ENCODE data around the gene PIK3CG.
"Not testable (repeated sequence)": the region's sequence is repeated elsewhere in the genome, so short reads cannot be mapped to it uniquely, and the experiment has no call there.

The PIK3CG gene

GRCh38 chr7:106887421-106887820 lies 22.3 kb downstream of the PIK3CG start:
- no peak for DNase-seq (ENCODE audit: low read depth, low spot score)

- no peak for DNase-seq (ENCODE audit: low read depth, low spot score)
These were observed 23.1 kb downstream of the PIK3CG start for GRCh38 chr7:106888204-106888603.

GRCh38 chr7:106890952-106891351 lies 25.9 kb downstream of the PIK3CG start:
- no peak for DNase-seq (ENCODE audit: low read depth, low spot score)

GRCh38 chr7:106891548-106892410 lies 26.7 kb downstream of the PIK3CG start:
- no peak for DNase-seq (ENCODE audit: low read depth, low spot score)

GRCh38 chr7:106893591-106893990 lies 28.5 kb downstream of the PIK3CG start:
- DNase-seq (ENCODE audit: low read depth, low spot score), result no peak

- no peak for DNase-seq (ENCODE audit: low read depth, low spot score)
These were observed 30.3 kb downstream of the PIK3CG start for GRCh38 chr7:106895246-106895864.

GRCh38 chr7:106896231-106896630 lies 31.1 kb downstream of the PIK3CG start:
- no peak for DNase-seq (ENCODE audit: low read depth, low spot score)

- DNase-seq (ENCODE audit: low read depth, low spot score), result not testable (repeated sequence)
These were observed 32.5 kb downstream of the PIK3CG start for GRCh38 chr7:106897553-106897952.

- not testable (repeated sequence) for DNase-seq (ENCODE audit: low read depth, low spot score)
These were observed 33.9 kb downstream of the PIK3CG start for GRCh38 chr7:106898967-106899366.

GRCh38 chr7:106901828-106902441 lies 36.9 kb downstream of the PIK3CG start:
- no peak for DNase-seq (ENCODE audit: low read depth, low spot score)

- DNase-seq (ENCODE audit: low read depth, low spot score), result no peak
These were observed 40.7 kb downstream of the PIK3CG start for GRCh38 chr7:106905734-106906133.

GRCh38 chr7:106911959-106912358 lies 46.9 kb downstream of the PIK3CG start:
- DNase-seq (ENCODE audit: low read depth, low spot score), result no peak

GRCh38 chr7:106914018-106914607 lies 49.0 kb downstream of the PIK3CG start:
- DNase-seq (ENCODE audit: low read depth, low spot score), result no peak

GRCh38 chr7:106915407-106915806 lies 50.3 kb downstream of the PIK3CG start:
- DNase-seq (ENCODE audit: low read depth, low spot score), result no peak

GRCh38 chr7:106915873-106916272 lies 50.8 kb downstream of the PIK3CG start:
- no peak for DNase-seq (ENCODE audit: low read depth, low spot score)

- DNase-seq (ENCODE audit: low read depth, low spot score), result no peak
These were observed 51.6 kb downstream of the PIK3CG start for GRCh38 chr7:106916679-106917078.

GRCh38 chr7:106918991-106919390 lies 53.9 kb downstream of the PIK3CG start:
- no peak for DNase-seq (ENCODE audit: low read depth, low spot score)

- DNase-seq (ENCODE audit: low read depth, low spot score), result not testable (repeated sequence)
These were observed 59.4 kb downstream of the PIK3CG start for GRCh38 chr7:106924468-106924867.

GRCh38 chr7:106926892-106927291 lies 61.8 kb downstream of the PIK3CG start:
- DNase-seq (ENCODE audit: low read depth, low spot score), result no peak

- no peak for DNase-seq (ENCODE audit: low read depth, low spot score)
These were observed 62.5 kb downstream of the PIK3CG start for GRCh38 chr7:106927536-106927935.

GRCh38 chr7:106929616-106930015 lies 64.5 kb downstream of the PIK3CG start:
- DNase-seq (ENCODE audit: low read depth, low spot score), result not testable (repeated sequence)

GRCh38 chr7:106936236-106936635 lies 71.2 kb downstream of the PIK3CG start:
- DNase-seq (ENCODE audit: low read depth, low spot score), result no peak
